Thoracic aorta (tissue), 2 donors: ENCODE results near the gene PALD1. TPM values are rescaled to one million over a fixed set of nuclear protein-coding genes. Genes with fewer than 3 reads are reported as not detected.

ENCODE experiments used
- ATAC-seq: fragments of 150-250 bp; one replicate; pipeline ENCODE4 v1.8.0; 2017; ENCODE audit warnings: low read depth; ENCODE audit not compliant: insufficient number of reproducible peaks, low FRiP score
- DNase-seq: peaks from one replicate; pipeline ENCODE4 v3.0.0-alpha.2; 2020; ENCODE audit warnings: low spot score
- H3K27ac ChIP-seq, 2 donors: fragments of 200-600 bp; sonication (generic); 1 replicate in 1 of 2; 2 replicates in 1 of 2; pipeline ENCODE4 v1.5.1; 2016; ENCODE audit warnings: mild to moderate bottlenecking in 2 of 2, moderate library complexity in 2 of 2
- H3K27me3 ChIP-seq: fragments of 200-600 bp; sonication (generic); replicated peaks from 2 replicates; pipeline ENCODE4 v1.6.0; 2016; ENCODE audit warnings: mild to moderate bottlenecking; ENCODE audit not compliant: insufficient read depth
- H3K36me3 ChIP-seq: fragments of 200-600 bp; sonication (generic); one replicate; pipeline ENCODE4 v1.5.1; 2016
- H3K4me1 ChIP-seq, 2 donors: fragments of 200-600 bp; sonication (generic); 1 replicate in 1 of 2; 2 replicates in 1 of 2; pipeline versions ENCODE4 v1.5.1 to v1.6.0; 2016; ENCODE audit warnings: low read depth in 2 of 2, mild to moderate bottlenecking in 1 of 2; ENCODE audit not compliant: control insufficient read depth in 1 of 2
- H3K4me3 ChIP-seq: fragments of 200-600 bp; sonication (generic); 2 replicates; pipeline ENCODE4 v1.5.1; 2016; ENCODE audit warnings: mild to moderate bottlenecking
- H3K9me3 ChIP-seq: fragments of 200-600 bp; sonication (generic); 2 replicates; pipeline ENCODE4 v1.5.1; 2016
- CTCF ChIP-seq: fragments of 200-600 bp; sonication (generic); IDR thresholded peaks from one replicate; pipeline ENCODE4 v1.5.1; 2019; ENCODE audit warnings: antibody characterized with exemption
- total RNA-seq, 2 donors: library from RNA; depleted of rRNA; stranded (reverse); fragments of >200 nt; gene quantifications; one replicate each; pipeline versions ENCODE4 v1.1.0 to v1.2.3, GENCODE V29; 2016

The PALD1 gene
- total RNA-seq, 2 donors from 2014 or later = 19.5 to 19.7 TPM

- TF ChIP-seq CTCF = no peak
- no peaks in the 10 kb centered on the region for H3K36me3 ChIP-seq
- DNase-seq = no peak
- no peak for ATAC-seq
- H3K4me3 ChIP-seq = no peak overlapping the region
- no peak overlapping the region for H3K27ac ChIP-seq
- no peaks in the 10 kb centered on the region for H3K9me3 ChIP-seq
- no peaks in the 10 kb centered on the region for H3K27me3 ChIP-seq
- no peaks in the 10 kb centered on the region for H3K4me1 ChIP-seq
Observed at GRCh38 chr10:70586348-70586930, 107.9 kb downstream of the PALD1 start.

GRCh38 chr10:70587045-70587658 lies 108.6 kb downstream of the PALD1 start:
- no peaks in the 10 kb centered on the region for H3K9me3 ChIP-seq
- H3K36me3 ChIP-seq = no peaks in the 10 kb centered on the region
- DNase-seq (no peak), ATAC-seq (no peak)
- no peak for TF ChIP-seq CTCF
- no peaks in the 10 kb centered on the region for H3K27me3 ChIP-seq
- no peak overlapping the region for H3K27ac ChIP-seq
- no peaks in the 10 kb centered on the region for H3K4me1 ChIP-seq
- no peak overlapping the region for H3K4me3 ChIP-seq

GRCh38 chr10:70588255-70588654 lies 109.7 kb downstream of the PALD1 start:
- Histone ChIP-seq H3K9me3 (no peaks in the 10 kb centered on the region), H3K4me3 (no peak overlapping the region), H3K4me1 (no peaks in the 10 kb centered on the region), H3K36me3 (no peaks in the 10 kb centered on the region), H3K27ac (no peak overlapping the region), H3K27me3 (no peaks in the 10 kb centered on the region)
- ATAC-seq = no peak
- no peak for TF ChIP-seq CTCF
- no peak for DNase-seq

GRCh38 chr10:70588859-70589570 lies 110.4 kb downstream of the PALD1 start:
- Histone ChIP-seq H3K27ac (no peak overlapping the region), H3K36me3 (no peaks in the 10 kb centered on the region), H3K4me1 (no peaks in the 10 kb centered on the region), H3K4me3 (no peak overlapping the region), H3K27me3 (no peaks in the 10 kb centered on the region), H3K9me3 (no peaks in the 10 kb centered on the region)
- no peak for ATAC-seq
- no peak for TF ChIP-seq CTCF
- no peak for DNase-seq

- Histone ChIP-seq H3K9me3 (no peaks in the 10 kb centered on the region), H3K4me3 (no peak overlapping the region), H3K27ac (no peak overlapping the region), H3K4me1 (no peaks in the 10 kb centered on the region), H3K27me3 (no peaks in the 10 kb centered on the region), H3K36me3 (no peaks in the 10 kb centered on the region)
- DNase-seq = no peak
- TF ChIP-seq CTCF = no peak
- ATAC-seq = no peak
Observed at GRCh38 chr10:70589762-70590654, 111.4 kb downstream of the PALD1 start.
